ENCODE measurements around the gene ADAMTS4.

The ADAMTS4 gene

DNA sequence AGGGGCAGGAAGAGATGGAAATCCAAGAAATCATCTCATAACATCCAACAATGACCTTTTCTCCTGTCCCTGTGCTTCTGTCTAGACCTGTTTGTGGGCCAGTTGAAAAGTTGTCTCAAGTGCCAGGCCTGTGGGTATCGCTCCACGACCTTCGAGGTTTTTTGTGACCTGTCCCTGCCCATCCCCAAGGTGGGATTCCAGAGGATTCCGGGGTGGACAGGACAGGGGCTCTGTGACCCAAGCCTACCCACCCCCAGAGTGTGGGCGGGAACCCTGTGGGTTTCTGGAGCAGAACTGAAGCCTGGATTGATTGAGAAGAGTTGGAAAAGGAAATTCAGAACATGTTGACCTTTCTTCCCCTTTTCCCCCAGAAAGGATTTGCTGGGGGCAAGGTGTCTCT, 35.1 kb downstream of the ADAMTS4 start:
- Histone ChIP-seq H3K4me2 (no peak overlapping the region), H4K20me1 (ENCODE audit: insufficient read depth) (no peaks in the 10 kb centered on the region), H3K27me3 (ENCODE audit: insufficient read depth, low read depth) (no peaks in the 10 kb centered on the region), H3K36me3 (ENCODE audit: insufficient read depth) (no peaks in the 10 kb centered on the region), H3K27ac (no peak overlapping the region; the same call in 1 of the 2 replicates), H3K4me1 (ENCODE audit: low read depth, poor library complexity, severe bottlenecking) (peaks cover 38% of the 10 kb centered on the region), H3K4me3 (IDR thresholded peaks at IDR 0.05; ENCODE audit: insufficient read depth, low read depth, low read length) (no peak overlapping the region), H3K79me2 (ENCODE audit: insufficient read depth, low read depth) (peaks cover 10% of the 10 kb centered on the region), H3K9ac (no peak overlapping the region), H2AFZ (ENCODE audit: low read depth) (no peak overlapping the region)
- TF ChIP-seq, protein P1, sequence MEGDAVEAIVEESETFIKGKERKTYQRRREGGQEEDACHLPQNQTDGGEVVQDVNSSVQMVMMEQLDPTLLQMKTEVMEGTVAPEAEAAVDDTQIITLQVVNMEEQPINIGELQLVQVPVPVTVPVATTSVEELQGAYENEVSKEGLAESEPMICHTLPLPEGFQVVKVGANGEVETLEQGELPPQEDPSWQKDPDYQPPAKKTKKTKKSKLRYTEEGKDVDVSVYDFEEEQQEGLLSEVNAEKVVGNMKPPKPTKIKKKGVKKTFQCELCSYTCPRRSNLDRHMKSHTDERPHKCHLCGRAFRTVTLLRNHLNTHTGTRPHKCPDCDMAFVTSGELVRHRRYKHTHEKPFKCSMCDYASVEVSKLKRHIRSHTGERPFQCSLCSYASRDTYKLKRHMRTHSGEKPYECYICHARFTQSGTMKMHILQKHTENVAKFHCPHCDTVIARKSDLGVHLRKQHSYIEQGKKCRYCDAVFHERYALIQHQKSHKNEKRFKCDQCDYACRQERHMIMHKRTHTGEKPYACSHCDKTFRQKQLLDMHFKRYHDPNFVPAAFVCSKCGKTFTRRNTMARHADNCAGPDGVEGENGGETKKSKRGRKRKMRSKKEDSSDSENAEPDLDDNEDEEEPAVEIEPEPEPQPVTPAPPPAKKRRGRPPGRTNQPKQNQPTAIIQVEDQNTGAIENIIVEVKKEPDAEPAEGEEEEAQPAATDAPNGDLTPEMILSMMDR (conservative IDR thresholded peaks at IDR 0.05; ENCODE audit: low read depth, low read length): no peak; the same call in 1 of the 2 replicates

DNA sequence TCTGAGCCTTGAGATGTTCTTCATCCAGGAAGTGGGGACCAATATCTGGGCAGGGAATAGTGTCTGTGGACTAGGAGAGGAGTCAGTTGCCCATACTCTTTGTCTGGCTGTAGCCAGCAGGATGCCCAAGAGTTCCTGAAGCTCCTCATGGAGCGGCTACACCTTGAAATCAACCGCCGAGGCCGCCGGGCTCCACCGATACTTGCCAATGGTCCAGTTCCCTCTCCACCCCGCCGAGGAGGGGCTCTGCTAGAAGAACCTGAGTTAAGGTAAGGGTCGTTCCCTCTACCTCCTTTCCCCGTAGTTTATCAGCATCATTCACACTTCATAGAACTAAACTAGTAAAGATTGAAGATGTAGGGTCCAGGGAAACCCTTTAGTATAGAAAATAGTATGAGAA, 36.0 kb downstream of the ADAMTS4 start:
- Histone ChIP-seq H3K4me2 (no peak overlapping the region), H3K9ac (no peak overlapping the region), H4K20me1 (ENCODE audit: insufficient read depth) (no peaks in the 10 kb centered on the region), H3K27me3 (ENCODE audit: insufficient read depth, low read depth) (no peaks in the 10 kb centered on the region), H3K4me1 (ENCODE audit: low read depth, poor library complexity, severe bottlenecking) (peaks cover 44% of the 10 kb centered on the region), H2AFZ (ENCODE audit: low read depth) (no peak overlapping the region), H3K4me3 (IDR thresholded peaks at IDR 0.05; ENCODE audit: insufficient read depth, low read depth, low read length) (no peak overlapping the region), H3K36me3 (ENCODE audit: insufficient read depth) (no peaks in the 10 kb centered on the region), H3K27ac (no peak overlapping the region), H3K79me2 (ENCODE audit: insufficient read depth, low read depth) (peaks cover 10% of the 10 kb centered on the region)
- TF ChIP-seq, protein P1 (conservative IDR thresholded peaks at IDR 0.05; ENCODE audit: low read depth, low read length): no peak

DNA sequence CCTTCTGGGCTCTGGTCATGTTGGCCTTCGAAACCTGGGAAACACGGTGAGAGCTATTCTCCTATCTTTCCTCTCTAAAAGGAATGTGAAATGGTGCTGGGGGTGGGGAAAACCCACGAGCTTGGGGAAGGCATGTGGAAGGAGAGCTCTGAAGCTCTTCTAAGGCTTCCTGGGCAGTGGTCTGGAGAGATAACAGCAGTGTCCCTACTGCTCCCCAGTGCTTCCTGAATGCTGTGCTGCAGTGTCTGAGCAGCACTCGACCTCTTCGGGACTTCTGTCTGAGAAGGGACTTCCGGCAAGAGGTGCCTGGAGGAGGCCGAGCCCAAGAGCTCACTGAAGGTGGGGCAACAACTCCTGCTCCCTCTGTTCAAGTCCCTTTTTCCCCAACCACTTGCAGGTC, 36.8 kb downstream of the ADAMTS4 start:
- TF ChIP-seq, protein P1 (conservative IDR thresholded peaks at IDR 0.05; ENCODE audit: low read depth, low read length): no peak
- no peak overlapping the region for H3K27ac ChIP-seq
- H3K4me3 ChIP-seq (IDR thresholded peaks at IDR 0.05; ENCODE audit: insufficient read depth, low read depth, low read length): no peak overlapping the region
- no peak overlapping the region for H2AFZ ChIP-seq (ENCODE audit: low read depth)
- no peaks in the 10 kb centered on the region for H3K27me3 ChIP-seq (ENCODE audit: insufficient read depth, low read depth)
- H4K20me1 ChIP-seq (ENCODE audit: insufficient read depth): no peaks in the 10 kb centered on the region
- no peak overlapping the region for H3K9ac ChIP-seq
- H3K36me3 ChIP-seq (ENCODE audit: insufficient read depth): no peaks in the 10 kb centered on the region
- H3K4me1 ChIP-seq (ENCODE audit: low read depth, poor library complexity, severe bottlenecking): peaks cover 37% of the 10 kb centered on the region
- no peak overlapping the region for H3K4me2 ChIP-seq
- peaks cover 10% of the 10 kb centered on the region for H3K79me2 ChIP-seq (ENCODE audit: insufficient read depth, low read depth)

- Histone ChIP-seq H3K27me3 (ENCODE audit: insufficient read depth, low read depth) (no peaks in the 10 kb centered on the region), H3K4me1 (ENCODE audit: low read depth, poor library complexity, severe bottlenecking) (peaks cover 35% of the 10 kb centered on the region), H3K4me2 (no peak overlapping the region), H2AFZ (ENCODE audit: low read depth) (no peak overlapping the region), H3K4me3 (IDR thresholded peaks at IDR 0.05; ENCODE audit: insufficient read depth, low read depth, low read length) (no peak overlapping the region), H3K36me3 (ENCODE audit: insufficient read depth) (no peaks in the 10 kb centered on the region), H3K27ac (no peak overlapping the region), H3K9ac (no peak overlapping the region), H3K79me2 (ENCODE audit: insufficient read depth, low read depth) (peaks cover 10% of the 10 kb centered on the region), H4K20me1 (ENCODE audit: insufficient read depth) (no peaks in the 10 kb centered on the region)
- TF ChIP-seq, protein P1 (conservative IDR thresholded peaks at IDR 0.05; ENCODE audit: low read depth, low read length): no peak
Observed at GRCh38 chr1:161161652-161162051, 37.2 kb downstream of the ADAMTS4 start.

Measured in KMS-11 (cell line).